Liver (tissue), 9 donors: Measurements from ENCODE around the gene SLC16A11. TPM values are rescaled to one million over a fixed set of nuclear protein-coding genes. Genes with fewer than 3 reads are reported as not detected.

Source experiments
- DNase-seq: peaks from one replicate; pipeline ENCODE4 v3.0.0-alpha.2; 2017; ENCODE audit warnings: low spot score
- H3K27ac ChIP-seq, 2 donors: one replicate each; pipeline ENCODE4 v1.7.0; 2013; ENCODE audit warnings: inconsistent platforms in 2 of 2, low read length in 2 of 2, control low read depth in 1 of 2, low read depth in 1 of 2, mild to moderate bottlenecking in 1 of 2
- H3K27me3 ChIP-seq, 4 donors: one replicate each; pipeline versions ENCODE4 v1.6.1 to v1.7.0; 2013; ENCODE audit warnings: low read length in 3 of 4, inconsistent platforms in 1 of 4, mild to moderate bottlenecking in 1 of 4, moderate library complexity in 1 of 4; ENCODE audit not compliant: control insufficient read depth in 4 of 4, insufficient read depth in 4 of 4
- H3K36me3 ChIP-seq, 4 donors: one replicate each; pipeline versions ENCODE4 v1.6.1 to v1.7.0; 2013; ENCODE audit warnings: low read length in 3 of 4, mild to moderate bottlenecking in 3 of 4, low read depth in 1 of 4, moderate library complexity in 1 of 4; ENCODE audit not compliant: control insufficient read depth in 4 of 4, insufficient read depth in 3 of 4
- H3K4me1 ChIP-seq, 4 donors: one replicate each; pipeline versions ENCODE4 v1.6.1 to v1.7.0; 2013; ENCODE audit warnings: low read length in 3 of 4, mild to moderate bottlenecking in 3 of 4, moderate library complexity in 1 of 4; ENCODE audit not compliant: control insufficient read depth in 4 of 4, insufficient read depth in 4 of 4
- H3K4me3 ChIP-seq, 3 donors: one replicate each; pipeline versions ENCODE4 v1.6.1 to v1.7.0; 2013; ENCODE audit warnings: low read length in 3 of 3, control low read depth in 1 of 3, low read depth in 1 of 3, mild to moderate bottlenecking in 1 of 3
- H3K9ac ChIP-seq, 2 donors: one replicate each; pipeline ENCODE4 v1.7.0; 2013; ENCODE audit warnings: low read length in 2 of 2, mild to moderate bottlenecking in 2 of 2, moderate library complexity in 2 of 2, control low read depth in 1 of 2, low read depth in 1 of 2
- H3K9me3 ChIP-seq, 4 donors: one replicate each; pipeline versions ENCODE4 v1.6.1 to v1.7.0; 2013; ENCODE audit warnings: low read length in 3 of 4; ENCODE audit not compliant: control insufficient read depth in 4 of 4
- ATF3 ChIP-seq: IDR thresholded peaks from 2 replicates; pipeline ENCODE4 v1.6.1; 2016; ENCODE audit warnings: antibody characterized with exemption
- CTCF ChIP-seq: fragments of 150-350 bp; IDR thresholded peaks from 2 replicates; pipeline ENCODE4 v1.5.1; 2017; ENCODE audit warnings: improper control_type of control experiment, low read depth, low read length; ENCODE audit not compliant: missing input control
- EGR1 ChIP-seq, 2 donors: IDR thresholded peaks; 2 replicates each; pipeline ENCODE4 v1.6.1; 2016 to 2018; ENCODE audit warnings: antibody characterized with exemption in 2 of 2, low read depth in 2 of 2
- FOXA1 ChIP-seq: IDR thresholded peaks from 2 replicates; pipeline ENCODE4 v1.6.1; 2016; ENCODE audit warnings: antibody characterized with exemption
- FOXA2 ChIP-seq: IDR thresholded peaks from 2 replicates; pipeline ENCODE4 v1.6.1; 2016; ENCODE audit warnings: antibody characterized with exemption
- GABPA ChIP-seq, 2 donors: IDR thresholded peaks in 1 of 2; conservative IDR thresholded peaks in 1 of 2; 2 replicates each; pipeline ENCODE4 v1.6.1; 2016; ENCODE audit warnings: antibody characterized with exemption in 2 of 2, mild to moderate bottlenecking in 1 of 2, moderate library complexity in 1 of 2
- HNF4A ChIP-seq, 2 donors: conservative IDR thresholded peaks; 2 replicates each; pipeline ENCODE4 v1.6.1; 2016; ENCODE audit warnings: antibody characterized with exemption in 2 of 2, mild to moderate bottlenecking in 2 of 2
- HNF4G ChIP-seq: IDR thresholded peaks from 2 replicates; pipeline ENCODE4 v1.6.1; 2016; ENCODE audit warnings: antibody characterized with exemption
- MAX ChIP-seq: IDR thresholded peaks from 2 replicates; pipeline ENCODE4 v1.6.1; 2016; ENCODE audit warnings: antibody characterized with exemption
- NR2F2 ChIP-seq: IDR thresholded peaks from 2 replicates; pipeline ENCODE4 v1.6.1; 2016; ENCODE audit warnings: antibody characterized with exemption
- RXRA ChIP-seq, 2 donors: IDR thresholded peaks; 2 replicates each; pipeline ENCODE4 v1.6.1; 2017 to 2018; ENCODE audit warnings: antibody characterized with exemption in 2 of 2, mild to moderate bottlenecking in 1 of 2
- SP1 ChIP-seq: IDR thresholded peaks from 2 replicates; pipeline ENCODE4 v1.6.1; 2018; ENCODE audit warnings: antibody characterized with exemption, mild to moderate bottlenecking
- TAF1 ChIP-seq: conservative IDR thresholded peaks from 2 replicates; pipeline ENCODE4 v1.6.1; 2016; ENCODE audit warnings: antibody characterized with exemption, mild to moderate bottlenecking
- YY1 ChIP-seq: IDR thresholded peaks from 2 replicates; pipeline ENCODE4 v1.6.1; 2016; ENCODE audit warnings: antibody characterized with exemption, mild to moderate bottlenecking
- ZBTB33 ChIP-seq: IDR thresholded peaks from 2 replicates; pipeline ENCODE4 v1.6.1; 2016; ENCODE audit warnings: antibody characterized with exemption
- WGBS: extraction: QIAGEN DNeasy Blood & Tissue Kit; methylation state at CpG from one replicate; pipeline ENCODE4 v1.1.7; 2013; 5-methylcytosine and 5-hydroxymethylcytosine counted together
- polyA plus RNA-seq, 2 donors: library from polyadenylated mRNA; stranded (reverse) in 1 of 2; unstranded in 1 of 2; fragments of 200-250 nt in 1 of 2; fragments of >200 nt in 1 of 2; fragmentation: Nextera tagmentation in 1 of 2; extraction: Ambion mirVana in 1 of 2; gene quantifications; one replicate each; pipeline versions ENCODE4 v1.2.1 to v1.2.3, GENCODE V29; 2013 to 2015
- total RNA-seq, 2 donors: library from RNA; depleted of rRNA; stranded (reverse); fragments of >200 nt; gene quantifications; one replicate each; pipeline ENCODE4 v1.2.3, GENCODE V29; 2014
- donor health status: healthy.
- donor health status: healthy.
- donor health status: healthy.
- donor health status: healthy.
- donor health status: healthy.

The SLC16A11 gene
- total and polyA plus RNA-seq, 4 donors: 1.7 to 8.2 (median 3.1) TPM

GRCh38 chr17:7063518-7064094, 19.7 kb upstream of the SLC16A11 start:
- Histone ChIP-seq H3K9ac (no peak overlapping the region), H3K4me1 (peaks cover 0 to 11% (median 1%) of the 10 kb centered on the region in 4 donors), H3K4me3 (no peak overlapping the region), H3K27ac (no peak overlapping the region), H3K36me3 (no peaks in the 10 kb centered on the region), H3K27me3 (no peaks in the 10 kb centered on the region), H3K9me3 (no peaks in the 10 kb centered on the region)
- TF ChIP-seq NR2F2: no peak
- no peak for TF ChIP-seq CTCF
- TF ChIP-seq YY1: no peak
- no peak for TF ChIP-seq FOXA1
- TF ChIP-seq GABPA (IDR thresholded peaks at IDR 0.05 in 1 of 2, conservative IDR thresholded peaks at IDR 0.05 in 1 of 2): no peak
- TF ChIP-seq EGR1 (IDR thresholded peaks at IDR 0.05; ENCODE audit: low read depth in 2 of 2): no peak
- no peak for TF ChIP-seq HNF4A (conservative IDR thresholded peaks at IDR 0.05)
- no peak for TF ChIP-seq ATF3
- no peak for TF ChIP-seq FOXA2
- TF ChIP-seq MAX: no peak
- no peak for TF ChIP-seq TAF1
- TF ChIP-seq SP1: no peak
- 79% methylated on average over 6 of the region's 6 CpGs for WGBS
- no peak for DNase-seq

GRCh38 chr17:7060165-7060891, 16.4 kb upstream of the SLC16A11 start:
- no peak overlapping the region for H3K9ac ChIP-seq
- WGBS: 66% methylated on average over 6 of the region's 6 CpGs
- H3K27me3 ChIP-seq: no peaks in the 10 kb centered on the region
- no peaks in the 10 kb centered on the region for H3K9me3 ChIP-seq
- TF ChIP-seq FOXA2 (no peak), TAF1 (no peak), ZBTB33 (no peak), HNF4G (no peak), RXRA (IDR thresholded peaks at IDR 0.05) (no peak), YY1 (no peak), ATF3 (no peak), HNF4A (conservative IDR thresholded peaks at IDR 0.05) (no peak), FOXA1 (no peak), GABPA (IDR thresholded peaks at IDR 0.05 in 1 of 2, conservative IDR thresholded peaks at IDR 0.05 in 1 of 2) (no peak)
- no peak overlapping the region for H3K4me3 ChIP-seq
- DNase-seq: no peak
- H3K36me3 ChIP-seq: no peaks in the 10 kb centered on the region
- no peaks in the 10 kb centered on the region for H3K4me1 ChIP-seq
- H3K27ac ChIP-seq: no peak overlapping the region
